ENCODE measurements around the gene HDAC8. TPM values are rescaled to one million over a fixed set of nuclear protein-coding genes. Genes with fewer than 3 reads are reported as not detected.

The HDAC8 gene
- total and polyA plus RNA-seq, 9 of the 15 experiments (the other 6 are each of a cell fraction or from before 2014, with no cell fraction given): 18.9 to 53.8 (median 28.7) TPM

DNA sequence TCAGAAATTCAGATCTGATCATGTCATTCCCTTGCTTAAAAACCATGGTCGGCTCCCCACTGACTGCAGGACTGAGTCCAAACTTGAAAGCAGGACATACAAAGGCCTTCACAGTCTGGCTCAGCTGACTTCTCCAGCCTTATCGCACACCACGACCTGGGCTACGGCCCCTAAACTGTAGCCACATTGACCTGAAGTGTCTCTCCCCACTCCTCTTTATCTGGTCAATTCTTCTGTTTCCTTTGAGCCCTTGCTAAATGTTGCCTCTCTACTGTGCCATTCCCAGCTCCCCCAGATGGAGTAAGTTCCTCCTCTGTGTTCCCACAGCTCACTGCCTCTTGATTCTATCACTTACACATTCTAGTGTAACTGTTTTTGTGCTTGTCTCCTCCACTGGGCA, 206.5 kb downstream of the HDAC8 start:
- no peaks in the 10 kb centered on the region for H3K79me2 ChIP-seq (ENCODE audit: control insufficient read depth, insufficient read depth, low read length)
- no peaks in the 10 kb centered on the region for H3K27me3 ChIP-seq (ENCODE audit: control insufficient read depth in 2 of 2, insufficient read depth in 2 of 2, low read length in 2 of 2)
- H3K4me2 ChIP-seq (ENCODE audit: insufficient read depth, low read length): peak overlapping the region; percentile 24; the same call in 1 of the 2 replicates
- H3K27ac ChIP-seq (ENCODE audit: extremely low read depth, low read depth, low read length): peak overlapping the region; percentile 70
- WGBS (ENCODE audit: insufficient coverage, low coverage, missing lambda C conversion rate): 0% methylated on average over 2 of the region's 4 CpGs
- in situ Hi-C loops (cut with MboI) (no loop called here), intact Hi-C loops (cut with micrococcal nuclease) (loop anchor here (10.0 kb wide), 1 partner anchor 159 kb away; no protein-coding TSS in a partner anchor)
- 0 out of 2 replicates have a peak overlapping the region, but pooled peaks have one; percentile 32 for H2AFZ ChIP-seq (ENCODE audit: low read depth, low read length)
- no peak overlapping the region for H3K4me3 ChIP-seq
- ChIA-PET CTCF (ENCODE audit: low intra/inter-chr PET ratio) (no interaction called here), POLR2A (interaction anchor here (1.2 kb wide), 1 partner anchor 89 kb away, joined by 6 read pairs; the partner anchor contains the start of gene RPS4X)
- BruUV-seq (replicated peaks): no TSS peak
- DNase-seq (ENCODE audit: extremely low read depth in 1 of 4, low spot score in 3 of 4) (peak; percentile 59 to 81 (median 66)), ATAC-seq (peak; percentile 92), FAIRE-seq (peak; percentile 87)
- no peaks in the 10 kb centered on the region for H3K9me3 ChIP-seq (replicated peaks; ENCODE audit: control insufficient read depth, insufficient read depth, low read depth, low read length)
- peak overlapping the region in 1 of 2 experiments; percentile 12; a peak in 1 of 4 replicates for H3K9ac ChIP-seq (ENCODE audit: insufficient read depth in 1 of 2, low read depth in 2 of 2, low read length in 2 of 2)
- peaks cover 7 to 23% of the 10 kb centered on the region in 2 experiments; a peak in 3 of 5 replicates for H3K4me1 ChIP-seq (replicated peaks in 1 of 2; ENCODE audit: control insufficient read depth in 2 of 2, insufficient read depth in 2 of 2, low read length in 2 of 2)
- H3K36me3 ChIP-seq (ENCODE audit: control insufficient read depth, insufficient read depth, low read length): no peaks in the 10 kb centered on the region
- no peaks in the 10 kb centered on the region for H4K20me1 ChIP-seq (replicated peaks; ENCODE audit: control insufficient read depth, insufficient read depth, low read length)
- H3K9me1 ChIP-seq (ENCODE audit: control insufficient read depth, insufficient read depth, low read length): no peaks in the 10 kb centered on the region
- TF ChIP-seq NFIC (IDR thresholded peaks at IDR 0.05) (peak; percentile 68), ZNF384 (IDR thresholded peaks at IDR 0.05; ENCODE audit: low read depth, low read length) (no peak), ZNF324 (CRISPR knock-in tag; IDR thresholded peaks at IDR 0.05) (no peak), ATF1 (CRISPR knock-in tag; IDR thresholded peaks at IDR 0.05) (no peak), ATF1 (tag; IDR thresholded peaks at IDR 0.05) (no peak), ZBTB7A (IDR thresholded peaks at IDR 0.05; ENCODE audit: borderline replicate concordance, control insufficient read depth, low read depth, low read length) (peak; percentile 41; the same call in 1 of the 2 replicates), TRIM24 (IDR thresholded peaks at IDR 0.05) (peak; percentile 55 to 76; a peak in 3 of 4 replicates), ZNF696 (CRISPR knock-in tag; conservative IDR thresholded peaks at IDR 0.05) (no peak), FOXM1 (IDR thresholded peaks at IDR 0.05; ENCODE audit: low read depth) (0 out of 2 replicates have a peak, but pooled peaks have one; percentile 25), FOXM1 (CRISPR knock-in tag; IDR thresholded peaks at IDR 0.05; ENCODE audit: low read depth) (no peak), CREBBP (IDR thresholded peaks at IDR 0.05; ENCODE audit: low read depth, low read length) (no peak), SMAD2 (IDR thresholded peaks at IDR 0.05; ENCODE audit: low read depth, low read length) (no peak), PHF21A (IDR thresholded peaks at IDR 0.05; ENCODE audit: borderline replicate concordance, low read depth) (no peak), PHTF2 (CRISPR knock-in tag; IDR thresholded peaks at IDR 0.05) (no peak), KDM1A (IDR thresholded peaks at IDR 0.05) (peak in 1 of 2 experiments; percentile 44; a peak in 1 of 4 replicates), NCOA2 (IDR thresholded peaks at IDR 0.05; ENCODE audit: partially characterized antibody in 2 of 2) (peak in 1 of 2 experiments; percentile 21), KAT8 (IDR thresholded peaks at IDR 0.05; ENCODE audit: low read depth) (no peak), GATAD2B (IDR thresholded peaks at IDR 0.05; ENCODE audit: borderline replicate concordance) (no peak), CTBP1 (IDR thresholded peaks at IDR 0.05; ENCODE audit: borderline replicate concordance) (peak; percentile 54; the same call in 1 of the 2 replicates), ZNF274 (IDR thresholded peaks at IDR 0.05; ENCODE audit: borderline replicate concordance, low read depth, low read length) (no peak), PML (IDR thresholded peaks at IDR 0.05; ENCODE audit: low read length) (peak; percentile 65; the same call in 1 of the 2 replicates)
- TF ChIP-seq, protein P1, sequence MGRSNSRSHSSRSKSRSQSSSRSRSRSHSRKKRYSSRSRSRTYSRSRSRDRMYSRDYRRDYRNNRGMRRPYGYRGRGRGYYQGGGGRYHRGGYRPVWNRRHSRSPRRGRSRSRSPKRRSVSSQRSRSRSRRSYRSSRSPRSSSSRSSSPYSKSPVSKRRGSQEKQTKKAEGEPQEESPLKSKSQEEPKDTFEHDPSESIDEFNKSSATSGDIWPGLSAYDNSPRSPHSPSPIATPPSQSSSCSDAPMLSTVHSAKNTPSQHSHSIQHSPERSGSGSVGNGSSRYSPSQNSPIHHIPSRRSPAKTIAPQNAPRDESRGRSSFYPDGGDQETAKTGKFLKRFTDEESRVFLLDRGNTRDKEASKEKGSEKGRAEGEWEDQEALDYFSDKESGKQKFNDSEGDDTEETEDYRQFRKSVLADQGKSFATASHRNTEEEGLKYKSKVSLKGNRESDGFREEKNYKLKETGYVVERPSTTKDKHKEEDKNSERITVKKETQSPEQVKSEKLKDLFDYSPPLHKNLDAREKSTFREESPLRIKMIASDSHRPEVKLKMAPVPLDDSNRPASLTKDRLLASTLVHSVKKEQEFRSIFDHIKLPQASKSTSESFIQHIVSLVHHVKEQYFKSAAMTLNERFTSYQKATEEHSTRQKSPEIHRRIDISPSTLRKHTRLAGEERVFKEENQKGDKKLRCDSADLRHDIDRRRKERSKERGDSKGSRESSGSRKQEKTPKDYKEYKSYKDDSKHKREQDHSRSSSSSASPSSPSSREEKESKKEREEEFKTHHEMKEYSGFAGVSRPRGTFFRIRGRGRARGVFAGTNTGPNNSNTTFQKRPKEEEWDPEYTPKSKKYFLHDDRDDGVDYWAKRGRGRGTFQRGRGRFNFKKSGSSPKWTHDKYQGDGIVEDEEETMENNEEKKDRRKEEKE (IDR thresholded peaks at IDR 0.05; ENCODE audit: borderline replicate concordance in 1 of 2, control insufficient read depth in 1 of 2, low read depth in 2 of 2, low read length in 1 of 2): no peak
